ENCODE data around the gene LGR4. TPM values are rescaled to one million over a fixed set of nuclear protein-coding genes. Genes with fewer than 3 reads are reported as not detected.

The LGR4 gene
- total and polyA plus RNA-seq, 2 experiments from 2014 or later = 22.6 to 99.6 TPM

DNA sequence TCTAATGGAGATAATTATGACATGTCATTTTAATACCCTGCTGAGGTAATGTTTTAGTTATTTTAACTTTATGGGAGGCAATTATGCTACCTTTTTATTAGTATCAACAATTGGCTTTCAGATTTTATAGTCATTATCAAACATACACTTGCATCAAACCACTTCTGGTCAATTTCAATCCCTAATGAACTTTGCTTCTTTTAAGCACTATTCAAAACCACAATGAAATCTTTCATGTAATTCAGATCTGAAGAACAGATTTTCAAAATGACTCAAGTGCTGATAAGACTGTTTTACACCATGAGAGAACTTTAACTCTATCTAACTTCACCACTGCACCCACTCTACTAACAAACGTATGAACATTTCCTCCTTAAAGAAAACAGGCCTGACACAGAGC lies 83.7 kb downstream of the LGR4 start:
- Histone ChIP-seq H3K27ac (ENCODE audit: low read depth) (no peak overlapping the region), H3K4me2 (peak overlapping the region; percentile 34; the same call in 1 of the 2 replicates), H3K9me2 (ENCODE audit: insufficient read depth) (no peaks in the 10 kb centered on the region), H3K4me1 (ENCODE audit: insufficient read depth) (peaks cover 71% of the 10 kb centered on the region), H3F3A (replicated peaks; ENCODE audit: low read depth) (no peaks in the 10 kb centered on the region), H3K36me3 (ENCODE audit: insufficient read depth) (peaks cover 10% of the 10 kb centered on the region; the same call in 1 of the 2 replicates), H2AFZ (no peak overlapping the region), H3K27me3 (ENCODE audit: insufficient read depth) (no peaks in the 10 kb centered on the region), H3K79me2 (replicated peaks; ENCODE audit: insufficient read depth) (peaks cover 53% of the 10 kb centered on the region), H4K20me1 (replicated peaks; ENCODE audit: insufficient read depth) (no peaks in the 10 kb centered on the region; the same call in 1 of the 2 replicates), H3K4me3 (no peak overlapping the region)
- Mint-ChIP-seq H3K27me3 (ENCODE audit: insufficient read depth, low read depth, poor library complexity) (no peaks in the 10 kb centered on the region), H3K27ac (peak overlapping the region; percentile 2; the same call in 1 of the 2 replicates), H3K4me1 (peaks cover 67% of the 10 kb centered on the region), H3K36me3 (ENCODE audit: low read depth) (peaks cover 11% of the 10 kb centered on the region; the same call in 2 of the 3 replicates), H3K9me3 (no peaks in the 10 kb centered on the region), H3K4me3 (no peak overlapping the region)
- TF ChIP-seq EZH2 (IDR thresholded peaks at IDR 0.05; ENCODE audit: low read depth, unreplicated experiment) (no peak), ZNF114 (CRISPR knock-in tag; IDR thresholded peaks at IDR 0.05) (no peak), NANOG (IDR thresholded peaks at IDR 0.05; ENCODE audit: borderline replicate concordance) (no peak), ZNF331 (CRISPR knock-in tag; IDR thresholded peaks at IDR 0.05; ENCODE audit: low read depth) (no peak), CREB1 (CRISPR knock-in tag; IDR thresholded peaks at IDR 0.05; ENCODE audit: low read depth) (no peak), POLR2AphosphoS5 (IDR thresholded peaks at IDR 0.05; ENCODE audit: low read depth) (no peak), JUNB (IDR thresholded peaks at IDR 0.05; ENCODE audit: unreplicated experiment) (no peak), STAT1 (IDR thresholded peaks at IDR 0.05; ENCODE audit: unreplicated experiment) (no peak), EZH2phosphoT487 (IDR thresholded peaks at IDR 0.05; ENCODE audit: unreplicated experiment) (no peak)
- TF ChIP-seq, protein P1, sequence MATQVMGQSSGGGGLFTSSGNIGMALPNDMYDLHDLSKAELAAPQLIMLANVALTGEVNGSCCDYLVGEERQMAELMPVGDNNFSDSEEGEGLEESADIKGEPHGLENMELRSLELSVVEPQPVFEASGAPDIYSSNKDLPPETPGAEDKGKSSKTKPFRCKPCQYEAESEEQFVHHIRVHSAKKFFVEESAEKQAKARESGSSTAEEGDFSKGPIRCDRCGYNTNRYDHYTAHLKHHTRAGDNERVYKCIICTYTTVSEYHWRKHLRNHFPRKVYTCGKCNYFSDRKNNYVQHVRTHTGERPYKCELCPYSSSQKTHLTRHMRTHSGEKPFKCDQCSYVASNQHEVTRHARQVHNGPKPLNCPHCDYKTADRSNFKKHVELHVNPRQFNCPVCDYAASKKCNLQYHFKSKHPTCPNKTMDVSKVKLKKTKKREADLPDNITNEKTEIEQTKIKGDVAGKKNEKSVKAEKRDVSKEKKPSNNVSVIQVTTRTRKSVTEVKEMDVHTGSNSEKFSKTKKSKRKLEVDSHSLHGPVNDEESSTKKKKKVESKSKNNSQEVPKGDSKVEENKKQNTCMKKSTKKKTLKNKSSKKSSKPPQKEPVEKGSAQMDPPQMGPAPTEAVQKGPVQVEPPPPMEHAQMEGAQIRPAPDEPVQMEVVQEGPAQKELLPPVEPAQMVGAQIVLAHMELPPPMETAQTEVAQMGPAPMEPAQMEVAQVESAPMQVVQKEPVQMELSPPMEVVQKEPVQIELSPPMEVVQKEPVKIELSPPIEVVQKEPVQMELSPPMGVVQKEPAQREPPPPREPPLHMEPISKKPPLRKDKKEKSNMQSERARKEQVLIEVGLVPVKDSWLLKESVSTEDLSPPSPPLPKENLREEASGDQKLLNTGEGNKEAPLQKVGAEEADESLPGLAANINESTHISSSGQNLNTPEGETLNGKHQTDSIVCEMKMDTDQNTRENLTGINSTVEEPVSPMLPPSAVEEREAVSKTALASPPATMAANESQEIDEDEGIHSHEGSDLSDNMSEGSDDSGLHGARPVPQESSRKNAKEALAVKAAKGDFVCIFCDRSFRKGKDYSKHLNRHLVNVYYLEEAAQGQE (IDR thresholded peaks at IDR 0.05; ENCODE audit: unreplicated experiment) = no peak
- TF ChIP-seq, protein P2, sequence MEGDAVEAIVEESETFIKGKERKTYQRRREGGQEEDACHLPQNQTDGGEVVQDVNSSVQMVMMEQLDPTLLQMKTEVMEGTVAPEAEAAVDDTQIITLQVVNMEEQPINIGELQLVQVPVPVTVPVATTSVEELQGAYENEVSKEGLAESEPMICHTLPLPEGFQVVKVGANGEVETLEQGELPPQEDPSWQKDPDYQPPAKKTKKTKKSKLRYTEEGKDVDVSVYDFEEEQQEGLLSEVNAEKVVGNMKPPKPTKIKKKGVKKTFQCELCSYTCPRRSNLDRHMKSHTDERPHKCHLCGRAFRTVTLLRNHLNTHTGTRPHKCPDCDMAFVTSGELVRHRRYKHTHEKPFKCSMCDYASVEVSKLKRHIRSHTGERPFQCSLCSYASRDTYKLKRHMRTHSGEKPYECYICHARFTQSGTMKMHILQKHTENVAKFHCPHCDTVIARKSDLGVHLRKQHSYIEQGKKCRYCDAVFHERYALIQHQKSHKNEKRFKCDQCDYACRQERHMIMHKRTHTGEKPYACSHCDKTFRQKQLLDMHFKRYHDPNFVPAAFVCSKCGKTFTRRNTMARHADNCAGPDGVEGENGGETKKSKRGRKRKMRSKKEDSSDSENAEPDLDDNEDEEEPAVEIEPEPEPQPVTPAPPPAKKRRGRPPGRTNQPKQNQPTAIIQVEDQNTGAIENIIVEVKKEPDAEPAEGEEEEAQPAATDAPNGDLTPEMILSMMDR (conservative IDR thresholded peaks at IDR 0.05; ENCODE audit: low read depth in 2 of 2) = no peak
- TF ChIP-seq, protein P3, sequence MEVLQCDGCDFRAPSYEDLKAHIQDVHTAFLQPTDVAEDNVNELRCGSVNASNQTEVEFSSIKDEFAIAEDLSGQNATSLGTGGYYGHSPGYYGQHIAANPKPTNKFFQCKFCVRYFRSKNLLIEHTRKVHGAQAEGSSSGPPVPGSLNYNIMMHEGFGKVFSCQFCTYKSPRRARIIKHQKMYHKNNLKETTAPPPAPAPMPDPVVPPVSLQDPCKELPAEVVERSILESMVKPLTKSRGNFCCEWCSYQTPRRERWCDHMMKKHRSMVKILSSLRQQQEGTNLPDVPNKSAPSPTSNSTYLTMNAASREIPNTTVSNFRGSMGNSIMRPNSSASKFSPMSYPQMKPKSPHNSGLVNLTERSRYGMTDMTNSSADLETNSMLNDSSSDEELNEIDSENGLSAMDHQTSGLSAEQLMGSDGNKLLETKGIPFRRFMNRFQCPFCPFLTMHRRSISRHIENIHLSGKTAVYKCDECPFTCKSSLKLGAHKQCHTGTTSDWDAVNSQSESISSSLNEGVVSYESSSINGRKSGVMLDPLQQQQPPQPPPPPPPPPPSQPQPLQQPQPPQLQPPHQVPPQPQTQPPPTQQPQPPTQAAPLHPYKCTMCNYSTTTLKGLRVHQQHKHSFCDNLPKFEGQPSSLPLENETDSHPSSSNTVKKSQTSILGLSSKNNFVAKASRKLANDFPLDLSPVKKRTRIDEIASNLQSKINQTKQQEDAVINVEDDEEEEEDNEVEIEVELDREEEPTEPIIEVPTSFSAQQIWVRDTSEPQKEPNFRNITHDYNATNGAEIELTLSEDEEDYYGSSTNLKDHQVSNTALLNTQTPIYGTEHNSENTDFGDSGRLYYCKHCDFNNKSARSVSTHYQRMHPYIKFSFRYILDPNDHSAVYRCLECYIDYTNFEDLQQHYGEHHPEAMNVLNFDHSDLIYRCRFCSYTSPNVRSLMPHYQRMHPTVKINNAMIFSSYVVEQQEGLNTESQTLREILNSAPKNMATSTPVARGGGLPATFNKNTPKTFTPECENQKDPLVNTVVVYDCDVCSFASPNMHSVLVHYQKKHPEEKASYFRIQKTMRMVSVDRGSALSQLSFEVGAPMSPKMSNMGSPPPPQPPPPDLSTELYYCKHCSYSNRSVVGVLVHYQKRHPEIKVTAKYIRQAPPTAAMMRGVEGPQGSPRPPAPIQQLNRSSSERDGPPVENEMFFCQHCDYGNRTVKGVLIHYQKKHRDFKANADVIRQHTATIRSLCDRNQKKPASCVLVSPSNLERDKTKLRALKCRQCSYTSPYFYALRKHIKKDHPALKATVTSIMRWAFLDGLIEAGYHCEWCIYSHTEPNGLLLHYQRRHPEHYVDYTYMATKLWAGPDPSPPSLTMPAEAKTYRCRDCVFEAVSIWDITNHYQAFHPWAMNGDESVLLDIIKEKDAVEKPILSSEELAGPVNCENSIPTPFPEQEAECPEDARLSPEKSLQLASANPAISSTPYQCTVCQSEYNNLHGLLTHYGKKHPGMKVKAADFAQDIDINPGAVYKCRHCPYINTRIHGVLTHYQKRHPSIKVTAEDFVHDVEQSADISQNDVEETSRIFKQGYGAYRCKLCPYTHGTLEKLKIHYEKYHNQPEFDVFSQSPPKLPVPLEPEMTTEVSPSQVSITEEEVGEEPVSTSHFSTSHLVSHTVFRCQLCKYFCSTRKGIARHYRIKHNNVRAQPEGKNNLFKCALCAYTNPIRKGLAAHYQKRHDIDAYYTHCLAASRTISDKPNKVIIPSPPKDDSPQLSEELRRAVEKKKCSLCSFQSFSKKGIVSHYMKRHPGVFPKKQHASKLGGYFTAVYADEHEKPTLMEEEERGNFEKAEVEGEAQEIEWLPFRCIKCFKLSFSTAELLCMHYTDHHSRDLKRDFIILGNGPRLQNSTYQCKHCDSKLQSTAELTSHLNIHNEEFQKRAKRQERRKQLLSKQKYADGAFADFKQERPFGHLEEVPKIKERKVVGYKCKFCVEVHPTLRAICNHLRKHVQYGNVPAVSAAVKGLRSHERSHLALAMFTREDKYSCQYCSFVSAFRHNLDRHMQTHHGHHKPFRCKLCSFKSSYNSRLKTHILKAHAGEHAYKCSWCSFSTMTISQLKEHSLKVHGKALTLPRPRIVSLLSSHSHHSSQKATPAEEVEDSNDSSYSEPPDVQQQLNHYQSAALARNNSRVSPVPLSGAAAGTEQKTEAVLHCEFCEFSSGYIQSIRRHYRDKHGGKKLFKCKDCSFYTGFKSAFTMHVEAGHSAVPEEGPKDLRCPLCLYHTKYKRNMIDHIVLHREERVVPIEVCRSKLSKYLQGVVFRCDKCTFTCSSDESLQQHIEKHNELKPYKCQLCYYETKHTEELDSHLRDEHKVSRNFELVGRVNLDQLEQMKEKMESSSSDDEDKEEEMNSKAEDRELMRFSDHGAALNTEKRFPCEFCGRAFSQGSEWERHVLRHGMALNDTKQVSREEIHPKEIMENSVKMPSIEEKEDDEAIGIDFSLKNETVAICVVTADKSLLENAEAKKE (CRISPR knock-in tag; IDR thresholded peaks at IDR 0.05) = no peak
- TF ChIP-seq, protein P4, sequence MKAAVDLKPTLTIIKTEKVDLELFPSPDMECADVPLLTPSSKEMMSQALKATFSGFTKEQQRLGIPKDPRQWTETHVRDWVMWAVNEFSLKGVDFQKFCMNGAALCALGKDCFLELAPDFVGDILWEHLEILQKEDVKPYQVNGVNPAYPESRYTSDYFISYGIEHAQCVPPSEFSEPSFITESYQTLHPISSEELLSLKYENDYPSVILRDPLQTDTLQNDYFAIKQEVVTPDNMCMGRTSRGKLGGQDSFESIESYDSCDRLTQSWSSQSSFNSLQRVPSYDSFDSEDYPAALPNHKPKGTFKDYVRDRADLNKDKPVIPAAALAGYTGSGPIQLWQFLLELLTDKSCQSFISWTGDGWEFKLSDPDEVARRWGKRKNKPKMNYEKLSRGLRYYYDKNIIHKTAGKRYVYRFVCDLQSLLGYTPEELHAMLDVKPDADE (IDR thresholded peaks at IDR 0.05) = no peak
- ATAC-seq (no peak), DNase-seq (ENCODE audit: low spot score) (no peak)

Measured in GM23338 (cell line).